GM23338 (cell line): ENCODE measurements around the gene ZNF555. TPM values are rescaled to one million over a fixed set of nuclear protein-coding genes. Genes with fewer than 3 reads are reported as not detected.

Source experiments
- ATAC-seq: fragments of 200-7000 bp; cut with Tn5 transposase; 3 replicates; pipeline ENCODE4 v1.9.1; 2020
- DNase-seq: peaks from one replicate; pipeline ENCODE4 v3.0.0-alpha.2; 2015; ENCODE audit warnings: low spot score
- H2AFZ ChIP-seq: fragments of 200-600 bp; sonication (generic); 2 replicates; pipeline ENCODE4 v1.8.0; 2016; ENCODE audit warnings: antibody characterized with exemption, mild to moderate bottlenecking, moderate library complexity
- H3F3A ChIP-seq: fragments of 200-600 bp; sonication (generic); replicated peaks from 2 replicates; pipeline ENCODE4 v1.8.0; 2017; ENCODE audit warnings: antibody characterized with exemption, mixed run types, low read depth
- H3K27ac ChIP-seq: fragments of 200-600 bp; sonication (generic); 2 replicates; pipeline ENCODE4 v1.6.1; 2016; ENCODE audit warnings: low read depth
- H3K27me3 ChIP-seq: fragments of 200-600 bp; sonication (generic); 2 replicates; pipeline ENCODE4 v1.8.0; 2016; ENCODE audit warnings: mild to moderate bottlenecking, mixed run types, moderate library complexity; ENCODE audit not compliant: insufficient read depth
- H3K36me3 ChIP-seq: fragments of 200-600 bp; sonication (generic); 2 replicates; pipeline ENCODE4 v1.8.0; 2016; ENCODE audit warnings: mild to moderate bottlenecking; ENCODE audit not compliant: insufficient read depth
- H3K4me1 ChIP-seq: fragments of 200-600 bp; sonication (generic); 2 replicates; pipeline ENCODE4 v1.8.0; 2016; ENCODE audit warnings: mild to moderate bottlenecking, moderate library complexity; ENCODE audit not compliant: insufficient read depth
- H3K4me2 ChIP-seq: fragments of 200-600 bp; sonication (generic); 2 replicates; pipeline ENCODE4 v1.7.1; 2017; ENCODE audit warnings: mixed run types
- H3K4me3 ChIP-seq: fragments of 200-600 bp; sonication (generic); 2 replicates; pipeline ENCODE4 v1.6.1; 2016; ENCODE audit warnings: mixed run types
- H3K79me2 ChIP-seq: fragments of 200-600 bp; sonication (generic); replicated peaks from 2 replicates; pipeline ENCODE4 v1.8.0; 2017; ENCODE audit warnings: mild to moderate bottlenecking; ENCODE audit not compliant: insufficient read depth
- H3K9me2 ChIP-seq: fragments of 200-600 bp; sonication (generic); 2 replicates; pipeline ENCODE4 v1.8.0; 2017; ENCODE audit not compliant: insufficient read depth
- H4K20me1 ChIP-seq: fragments of 200-600 bp; sonication (generic); replicated peaks from 2 replicates; pipeline ENCODE4 v1.8.0; 2017; ENCODE audit warnings: mild to moderate bottlenecking; ENCODE audit not compliant: insufficient read depth
- H3K27ac Mint-ChIP-seq: 2 replicates; pipeline ENCODE4 v1.8.0; 2020; ENCODE audit warnings: inconsistent platforms, mild to moderate bottlenecking, moderate library complexity, mixed read lengths
- H3K27me3 Mint-ChIP-seq: 3 replicates; pipeline ENCODE4 v1.8.0; 2022; ENCODE audit warnings: low read depth, mild to moderate bottlenecking, moderate library complexity, mixed read lengths, inconsistent platforms; ENCODE audit not compliant: insufficient read depth, poor library complexity
- H3K36me3 Mint-ChIP-seq: 3 replicates; pipeline ENCODE4 v1.8.0; 2021; ENCODE audit warnings: low read depth, mild to moderate bottlenecking, inconsistent platforms, moderate library complexity, mixed read lengths
- H3K4me1 Mint-ChIP-seq: 3 replicates; pipeline ENCODE4 v1.8.0; 2020; ENCODE audit warnings: mild to moderate bottlenecking, inconsistent platforms, mixed read lengths
- H3K4me3 Mint-ChIP-seq: 3 replicates; pipeline ENCODE4 v1.8.0; 2021; ENCODE audit warnings: moderate library complexity, mild to moderate bottlenecking, inconsistent platforms, mixed read lengths
- H3K9me3 Mint-ChIP-seq: 3 replicates; pipeline ENCODE4 v1.8.0; 2020; ENCODE audit warnings: moderate library complexity, mild to moderate bottlenecking, inconsistent platforms, mixed read lengths
- CREB1 ChIP-seq: fragments of 250-450 bp; sonication (Bioruptor Pico); IDR thresholded peaks from 2 replicates; pipeline ENCODE4 v1.5.0; 2020; ENCODE audit warnings: low read depth, mild to moderate bottlenecking, moderate library complexity
- EZH2 ChIP-seq: fragments of 200-600 bp; sonication (generic); IDR thresholded peaks from one replicate; pipeline ENCODE4 v1.8.0; 2017; ENCODE audit warnings: antibody characterized with exemption, mild to moderate bottlenecking, low read depth; ENCODE audit not compliant: unreplicated experiment
- EZH2phosphoT487 ChIP-seq: fragments of 200-600 bp; sonication (generic); IDR thresholded peaks from one replicate; pipeline ENCODE4 v1.8.1; 2018; ENCODE audit warnings: antibody characterized with exemption; ENCODE audit not compliant: unreplicated experiment
- JUNB ChIP-seq: IDR thresholded peaks from one replicate; pipeline ENCODE4 v1.6.1; 2016; ENCODE audit warnings: antibody characterized with exemption; ENCODE audit not compliant: unreplicated experiment
- NANOG ChIP-seq: IDR thresholded peaks from 2 replicates; pipeline ENCODE4 v1.6.1; 2016; ENCODE audit warnings: antibody characterized with exemption, borderline replicate concordance
- POLR2AphosphoS5 ChIP-seq: IDR thresholded peaks from 2 replicates; pipeline ENCODE4 v1.6.1; 2016; ENCODE audit warnings: antibody characterized with exemption, low read depth
- REST ChIP-seq: IDR thresholded peaks from one replicate; pipeline ENCODE4 v1.6.1; 2018; ENCODE audit warnings: antibody characterized with exemption; ENCODE audit not compliant: unreplicated experiment
- STAT1 ChIP-seq: IDR thresholded peaks from one replicate; pipeline ENCODE4 v1.6.1; 2016; ENCODE audit warnings: antibody characterized with exemption; ENCODE audit not compliant: unreplicated experiment
- ZNF114 ChIP-seq: fragments of 250-450 bp; sonication (Bioruptor Pico); IDR thresholded peaks from 2 replicates; pipeline ENCODE4 v1.5.0; 2020; ENCODE audit warnings: mild to moderate bottlenecking, moderate library complexity
- ZNF331 ChIP-seq: fragments of 250-450 bp; sonication (Bioruptor Pico); IDR thresholded peaks from 2 replicates; pipeline ENCODE4 v1.5.0; 2020; ENCODE audit warnings: low read depth, mild to moderate bottlenecking, moderate library complexity
- ZNF462 ChIP-seq: fragments of 250-450 bp; sonication (Bioruptor Pico); IDR thresholded peaks from 2 replicates; pipeline ENCODE4 v1.5.0; 2020; ENCODE audit warnings: mild to moderate bottlenecking, moderate library complexity
- polyA plus RNA-seq: library from polyadenylated mRNA; unstranded; fragments of >200 nt; fragmentation: Nextera tagmentation; extraction: Ambion mirVana; gene quantifications from 2 replicates; pipeline ENCODE4 v1.2.1, GENCODE V29; 2016
- total RNA-seq: library from RNA; depleted of rRNA; stranded (reverse); fragments of >200 nt; shearing (Covaris generic); gene quantifications from 2 replicates; pipeline ENCODE4 v1.2.3, GENCODE V29; 2014
- TF ChIP-seq, protein P1 (sequence below): IDR thresholded peaks from 2 replicates; pipeline ENCODE4 v1.6.1; 2016; ENCODE audit warnings: antibody characterized with exemption
- TF ChIP-seq, protein P2 (sequence below), 2 experiments: fragments of 200-600 bp in 1 of 2; sonication (generic) in 1 of 2; conservative IDR thresholded peaks; 2 replicates each; pipeline versions ENCODE4 v1.5.1 to v1.6.1; 2016 to 2017; ENCODE audit warnings: antibody characterized with exemption in 2 of 2, low read depth in 2 of 2, mild to moderate bottlenecking in 2 of 2, moderate library complexity in 1 of 2

The ZNF555 gene
- total and polyA plus RNA-seq, 2 experiments from 2014 or later = 3.5 to 7.5 TPM

DNA sequence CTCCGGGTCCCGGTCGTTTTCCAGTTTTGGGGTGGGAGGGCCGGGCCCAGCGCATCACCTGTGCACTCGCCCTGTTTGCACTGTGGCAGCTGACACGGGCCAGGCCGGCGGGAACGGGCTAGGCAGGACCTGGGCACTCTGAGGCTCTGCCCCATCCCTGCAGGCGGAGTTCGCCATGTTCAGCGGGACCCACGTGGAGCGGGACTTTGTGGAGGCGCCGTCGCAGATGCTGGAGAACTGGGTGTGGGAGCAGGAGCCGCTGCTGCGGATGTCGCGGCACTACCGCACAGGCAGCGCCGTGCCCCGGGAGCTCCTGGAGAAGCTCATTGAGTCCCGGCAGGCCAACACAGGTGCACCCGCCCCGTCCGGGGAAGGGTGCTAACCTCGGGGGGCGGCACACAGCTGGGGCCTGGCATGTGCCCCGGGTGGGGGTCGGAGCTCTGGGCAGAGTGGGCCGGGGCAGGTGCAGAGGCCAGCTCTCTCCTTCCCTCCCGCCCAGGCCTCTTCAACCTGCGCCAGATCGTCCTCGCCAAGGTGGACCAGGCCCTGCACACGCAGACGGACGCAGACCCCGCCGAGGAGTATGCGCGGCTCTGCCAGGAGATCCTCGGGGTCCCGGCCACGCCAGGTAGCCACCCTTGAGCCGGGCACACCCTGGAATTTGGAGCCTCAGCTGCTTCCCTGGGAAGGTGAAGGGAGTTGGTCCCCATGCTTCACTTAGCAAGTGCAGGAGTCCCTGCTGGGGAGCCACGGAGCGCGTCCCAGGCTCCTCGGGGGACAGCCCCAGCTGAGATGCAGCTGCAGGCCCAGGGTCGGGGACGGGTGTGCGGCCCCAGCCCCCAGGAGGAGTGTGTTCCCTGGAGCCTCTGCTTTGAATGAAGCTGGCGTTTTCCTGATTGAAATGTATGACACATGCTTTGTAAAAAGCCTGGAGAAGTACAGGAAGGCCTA lies 30.9 kb upstream of the ZNF555 start:
- Histone ChIP-seq H3K79me2 (no peaks in the 10 kb centered on the region), H4K20me1 (no peaks in the 10 kb centered on the region), H3K27ac (no peak overlapping the region), H3K36me3 (no peaks in the 10 kb centered on the region; the same call in 1 of the 2 replicates), H3K4me3 (no peak overlapping the region), H3K27me3 (no peaks in the 10 kb centered on the region), H3K9me2 (no peaks in the 10 kb centered on the region), H3F3A (no peaks in the 10 kb centered on the region), H3K4me2 (no peak overlapping the region), H2AFZ (no peak overlapping the region), H3K4me1 (no peaks in the 10 kb centered on the region)
- H3K4me1 Mint-ChIP-seq = no peaks in the 10 kb centered on the region
- TF ChIP-seq NANOG = no peak
- no peak for TF ChIP-seq STAT1
- no peak for TF ChIP-seq ZNF462
- TF ChIP-seq EZH2phosphoT487 = no peak
- TF ChIP-seq ZNF114 (CRISPR knock-in tag) = no peak
- TF ChIP-seq, protein P1, sequence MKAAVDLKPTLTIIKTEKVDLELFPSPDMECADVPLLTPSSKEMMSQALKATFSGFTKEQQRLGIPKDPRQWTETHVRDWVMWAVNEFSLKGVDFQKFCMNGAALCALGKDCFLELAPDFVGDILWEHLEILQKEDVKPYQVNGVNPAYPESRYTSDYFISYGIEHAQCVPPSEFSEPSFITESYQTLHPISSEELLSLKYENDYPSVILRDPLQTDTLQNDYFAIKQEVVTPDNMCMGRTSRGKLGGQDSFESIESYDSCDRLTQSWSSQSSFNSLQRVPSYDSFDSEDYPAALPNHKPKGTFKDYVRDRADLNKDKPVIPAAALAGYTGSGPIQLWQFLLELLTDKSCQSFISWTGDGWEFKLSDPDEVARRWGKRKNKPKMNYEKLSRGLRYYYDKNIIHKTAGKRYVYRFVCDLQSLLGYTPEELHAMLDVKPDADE = no peak
- TF ChIP-seq ZNF331 (CRISPR knock-in tag) = no peak
- no peak for TF ChIP-seq JUNB
- TF ChIP-seq EZH2 = no peak
- TF ChIP-seq POLR2AphosphoS5 = no peak
- TF ChIP-seq CREB1 (CRISPR knock-in tag) = no peak
- no peak for TF ChIP-seq REST
- TF ChIP-seq, protein P2, sequence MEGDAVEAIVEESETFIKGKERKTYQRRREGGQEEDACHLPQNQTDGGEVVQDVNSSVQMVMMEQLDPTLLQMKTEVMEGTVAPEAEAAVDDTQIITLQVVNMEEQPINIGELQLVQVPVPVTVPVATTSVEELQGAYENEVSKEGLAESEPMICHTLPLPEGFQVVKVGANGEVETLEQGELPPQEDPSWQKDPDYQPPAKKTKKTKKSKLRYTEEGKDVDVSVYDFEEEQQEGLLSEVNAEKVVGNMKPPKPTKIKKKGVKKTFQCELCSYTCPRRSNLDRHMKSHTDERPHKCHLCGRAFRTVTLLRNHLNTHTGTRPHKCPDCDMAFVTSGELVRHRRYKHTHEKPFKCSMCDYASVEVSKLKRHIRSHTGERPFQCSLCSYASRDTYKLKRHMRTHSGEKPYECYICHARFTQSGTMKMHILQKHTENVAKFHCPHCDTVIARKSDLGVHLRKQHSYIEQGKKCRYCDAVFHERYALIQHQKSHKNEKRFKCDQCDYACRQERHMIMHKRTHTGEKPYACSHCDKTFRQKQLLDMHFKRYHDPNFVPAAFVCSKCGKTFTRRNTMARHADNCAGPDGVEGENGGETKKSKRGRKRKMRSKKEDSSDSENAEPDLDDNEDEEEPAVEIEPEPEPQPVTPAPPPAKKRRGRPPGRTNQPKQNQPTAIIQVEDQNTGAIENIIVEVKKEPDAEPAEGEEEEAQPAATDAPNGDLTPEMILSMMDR (conservative IDR thresholded peaks at IDR 0.05; ENCODE audit: low read depth in 2 of 2) = no peak
- H3K9me3 Mint-ChIP-seq = no peaks in the 10 kb centered on the region; the same call in 2 of the 3 replicates
- no peak overlapping the region for H3K27ac Mint-ChIP-seq
- H3K36me3 Mint-ChIP-seq = peaks cover 27% of the 10 kb centered on the region
- DNase-seq (no peak), ATAC-seq (no peak)
- H3K4me3 Mint-ChIP-seq = no peak overlapping the region
- peaks cover 7% of the 10 kb centered on the region for H3K27me3 Mint-ChIP-seq
